GM18517 (cell line): Measurements from ENCODE around the gene CABP5.
"Not testable (repeated sequence)": the region's sequence is repeated elsewhere in the genome, so short reads cannot be mapped to it uniquely, and the experiment has no call there.

Experiments
- ATAC-seq: cut with Tn5 transposase; IDR thresholded peaks from one replicate; pipeline ENCODE4 v1.9.1; 2021; ENCODE audit warnings: mild to moderate bottlenecking, moderate library complexity; ENCODE audit not compliant: unreplicated experiment

Gene CABP5

DNA sequence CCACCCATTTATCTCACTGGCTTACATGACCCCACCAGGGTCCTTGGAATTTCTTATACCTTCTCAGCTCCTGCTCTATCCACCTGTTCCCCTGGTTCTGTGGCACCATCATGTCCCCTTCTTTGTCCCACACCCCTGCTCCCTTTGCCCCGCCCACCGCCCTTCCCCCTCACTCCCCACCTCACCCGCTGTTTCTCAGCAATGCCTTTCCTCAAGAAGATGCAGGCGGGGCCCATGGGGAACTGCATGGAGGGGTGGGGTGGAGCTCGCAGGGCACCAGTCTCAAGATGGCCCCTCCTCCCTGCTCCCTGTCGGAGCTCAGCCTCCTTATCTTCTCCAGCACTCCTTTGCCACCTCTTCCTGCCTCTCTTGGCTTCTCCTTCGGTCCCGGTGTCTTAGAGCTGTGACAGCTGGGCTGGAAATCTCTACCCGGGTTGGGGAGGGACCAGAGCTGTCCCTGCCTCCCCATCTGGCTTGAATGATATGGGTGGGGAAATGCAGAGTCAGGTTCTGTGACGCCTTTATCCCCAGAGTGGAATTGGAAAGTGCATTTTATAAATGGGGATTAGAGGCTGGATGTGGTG, at the start of gene CABP5:
Gene CABP5 (minus strand): TSS at position 405 of the 584 bp plus-strand sequence. CDS start 157 bp downstream, at position 248.
- ATAC-seq = no peak

DNA sequence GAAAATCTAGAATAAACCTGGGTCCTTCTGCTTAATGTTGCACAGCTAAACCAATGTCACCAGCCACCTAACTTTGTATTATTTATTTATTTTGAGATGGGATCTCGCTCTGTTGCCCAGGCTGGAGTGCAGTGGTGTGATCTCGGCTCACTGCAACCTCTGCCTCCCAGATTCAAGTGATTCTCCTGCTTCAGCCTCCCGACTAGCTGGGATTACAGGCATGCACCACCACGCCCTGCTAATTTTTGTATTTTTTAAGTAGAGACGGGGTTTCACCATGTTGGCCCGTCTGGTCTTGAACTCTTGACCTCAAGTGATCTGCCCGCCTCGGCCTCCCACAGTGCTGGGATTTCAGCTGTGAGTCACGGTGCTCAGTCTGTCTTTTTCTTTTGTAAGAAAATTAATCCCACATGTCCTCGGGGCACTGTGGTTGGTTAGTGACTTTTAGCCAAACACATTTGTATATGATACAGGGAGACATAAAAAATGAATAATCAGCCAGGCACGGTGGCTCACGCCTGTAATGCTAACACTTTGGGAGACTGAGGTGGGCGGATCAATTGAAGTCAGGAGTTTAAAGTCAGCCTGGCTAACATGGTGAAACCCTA, 47.3 kb upstream of the CABP5 start:
- not testable (repeated sequence) for ATAC-seq

DNA sequence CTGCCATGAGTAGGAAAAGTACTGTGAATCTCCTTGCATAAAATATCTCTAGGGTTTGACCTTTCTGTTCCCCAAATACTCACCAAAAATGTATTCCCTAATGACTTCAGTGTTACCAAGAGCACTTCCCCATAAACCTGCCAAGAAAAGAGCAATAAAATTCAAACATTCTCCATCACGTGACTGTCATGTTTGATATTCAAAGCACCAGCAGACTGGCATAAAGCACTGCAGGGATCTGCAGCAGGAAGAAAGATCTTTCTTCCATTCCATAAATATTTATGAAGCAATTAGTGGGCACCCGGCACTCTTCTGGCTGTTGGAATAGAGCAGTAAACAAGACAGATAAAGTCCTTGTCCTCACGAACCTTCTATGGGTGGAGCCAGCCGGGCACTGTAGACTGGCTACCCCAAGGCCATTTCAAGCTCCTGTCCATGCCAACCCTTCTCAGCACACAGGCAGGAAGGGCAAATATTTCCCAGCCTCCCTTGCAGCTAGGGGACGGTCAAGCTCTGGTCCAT, 46.5 kb upstream of the CABP5 start:
- ATAC-seq = no peak

DNA sequence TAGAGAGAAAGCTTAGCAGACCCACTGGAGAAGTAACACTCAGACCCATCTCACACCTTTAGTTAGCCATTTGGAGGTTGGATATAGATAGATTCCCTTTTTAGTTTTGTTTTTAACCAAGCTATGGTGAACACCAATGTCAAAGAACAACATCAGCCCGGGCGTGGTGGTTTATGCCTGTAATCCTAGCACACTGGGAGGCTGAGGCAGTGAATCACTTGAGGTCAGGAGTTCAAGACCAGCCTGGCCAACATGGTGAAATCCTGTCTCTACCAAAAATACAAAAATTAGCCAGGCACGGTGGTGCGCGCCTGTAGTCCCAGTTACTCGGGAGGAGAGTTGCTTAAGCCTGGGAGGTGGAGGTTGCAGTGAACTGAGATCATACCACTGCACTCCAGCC, 45.1 kb upstream of the CABP5 start:
- ATAC-seq = not testable (repeated sequence)

DNA sequence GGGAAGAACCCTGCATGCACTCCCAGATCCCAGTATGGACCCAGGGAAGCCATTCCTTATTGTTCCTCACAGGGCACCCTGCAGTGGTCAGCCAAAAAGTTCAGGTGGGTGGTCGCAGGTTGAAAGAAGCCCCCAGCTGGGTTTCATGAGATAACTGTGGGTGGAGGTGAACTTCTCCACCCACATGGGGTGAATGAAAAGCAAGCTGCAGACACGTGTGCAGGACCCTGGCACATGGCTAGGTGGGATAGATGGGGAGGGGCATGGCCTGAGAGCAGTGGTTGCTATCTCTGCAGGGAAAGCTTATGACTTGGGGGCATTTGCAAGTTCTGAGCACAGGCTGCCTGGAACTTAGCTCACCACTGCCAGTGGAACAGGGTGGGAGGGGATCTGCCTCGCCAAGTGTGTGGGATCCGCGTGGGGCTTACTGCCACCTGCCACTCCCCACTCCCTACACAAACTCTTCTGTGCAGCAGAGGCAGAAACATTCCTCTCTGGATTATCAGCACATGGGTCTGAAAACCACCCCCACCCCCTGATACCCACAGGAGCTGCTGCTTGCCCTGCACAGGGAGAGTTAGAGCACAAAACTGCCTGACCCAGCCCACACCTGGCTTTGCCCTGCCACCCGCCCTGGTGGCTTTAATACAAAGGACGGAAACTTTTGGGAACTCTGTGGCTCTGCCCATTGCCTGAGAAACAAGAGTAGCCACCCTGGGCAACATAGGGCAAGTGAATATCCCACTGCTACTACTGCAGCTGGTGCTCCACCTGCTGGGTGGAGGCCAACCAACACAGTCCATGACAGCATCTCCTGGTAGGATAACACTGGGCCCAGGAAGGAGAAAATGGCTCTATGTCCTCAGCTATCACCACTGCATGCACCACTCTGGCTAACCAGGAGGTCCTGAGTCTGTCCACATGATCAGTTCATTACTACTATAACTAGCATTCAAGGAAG, 42.3 kb upstream of the CABP5 start:
- no peak for ATAC-seq

DNA sequence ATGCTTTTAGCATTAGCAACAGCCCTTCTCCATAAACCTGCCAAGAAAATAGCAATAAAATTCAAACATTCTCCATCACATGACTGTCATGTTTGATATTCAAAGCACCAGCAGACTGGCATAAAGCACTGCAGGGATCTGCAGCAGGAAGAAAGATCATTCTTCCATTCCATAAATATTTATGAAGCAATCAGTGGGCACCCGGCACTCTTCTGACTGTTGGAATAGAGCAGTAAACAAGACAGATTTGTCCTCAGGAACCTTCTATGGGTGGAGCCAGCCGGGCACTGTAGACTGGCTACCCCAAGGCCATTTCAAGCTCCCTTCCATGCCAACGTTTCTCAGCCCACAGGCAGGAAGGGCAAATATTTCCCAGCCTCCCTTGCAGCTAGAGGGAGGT, 41.2 kb upstream of the CABP5 start:
- no peak for ATAC-seq

DNA sequence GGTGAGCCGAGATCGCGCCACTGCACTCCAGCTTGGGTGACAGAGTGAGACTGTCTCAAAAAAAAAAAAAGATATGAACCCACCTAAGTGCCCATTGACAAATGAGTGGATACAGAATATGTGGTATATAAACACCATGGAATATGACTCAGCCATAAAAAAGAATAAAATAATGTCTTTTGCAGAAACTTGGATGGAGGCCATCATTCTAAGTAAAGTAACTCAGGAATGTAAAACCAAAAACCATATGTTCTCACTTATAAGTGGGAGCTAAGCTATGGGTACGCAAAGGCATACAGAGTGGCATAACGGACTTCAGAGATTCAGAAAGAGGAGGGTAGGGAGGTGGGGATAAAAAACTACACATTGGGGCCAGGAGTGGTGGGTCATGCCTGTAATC, 37.2 kb upstream of the CABP5 start:
- no peak for ATAC-seq

DNA sequence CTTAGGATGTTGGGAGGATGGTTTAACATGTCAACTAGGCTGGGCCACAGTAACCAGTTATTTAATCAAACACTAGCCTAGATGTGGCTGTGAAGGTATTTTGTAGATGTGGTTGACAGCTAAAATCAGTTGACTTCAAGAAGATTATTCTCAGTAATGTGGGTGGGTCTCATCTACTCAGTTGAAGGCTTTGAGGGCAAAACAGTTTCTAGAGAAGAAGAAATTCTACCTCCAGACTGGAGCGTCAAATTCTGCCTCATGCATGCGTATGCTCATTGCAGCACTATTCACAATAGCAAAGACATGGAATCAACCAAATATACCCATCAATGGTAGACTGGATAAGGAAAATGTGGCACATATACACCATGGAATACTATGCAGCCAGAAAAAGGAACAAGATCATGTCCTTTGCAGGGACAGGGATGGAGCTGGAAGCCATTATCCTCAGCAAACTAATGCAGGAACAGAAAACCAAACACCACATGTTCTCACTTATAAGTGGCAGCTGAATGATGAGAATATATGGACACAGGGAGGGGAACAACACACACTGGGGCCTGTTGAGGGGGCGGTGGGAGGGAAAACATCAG, 26.4 kb upstream of the CABP5 start:
- ATAC-seq = not testable (repeated sequence)

DNA sequence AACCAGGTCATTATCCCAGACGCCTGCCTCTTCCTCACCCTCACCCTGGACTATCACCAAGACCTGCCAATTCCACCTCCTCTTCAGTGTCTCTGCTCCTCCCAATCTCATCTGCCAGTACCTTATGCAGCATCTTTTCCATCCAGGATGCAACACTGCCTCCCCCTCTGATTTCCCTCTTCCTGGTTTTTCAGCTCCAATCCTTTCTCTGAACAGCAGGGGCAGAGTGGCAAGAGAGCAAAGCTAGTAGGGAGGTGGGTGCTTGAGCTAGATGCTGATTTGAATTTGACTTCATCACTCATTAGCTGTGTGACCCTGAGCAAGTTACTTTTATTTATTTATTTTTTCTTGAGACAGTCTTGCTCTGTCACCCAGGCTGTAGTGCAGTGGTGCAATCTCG, 25.6 kb upstream of the CABP5 start:
- no peak for ATAC-seq

DNA sequence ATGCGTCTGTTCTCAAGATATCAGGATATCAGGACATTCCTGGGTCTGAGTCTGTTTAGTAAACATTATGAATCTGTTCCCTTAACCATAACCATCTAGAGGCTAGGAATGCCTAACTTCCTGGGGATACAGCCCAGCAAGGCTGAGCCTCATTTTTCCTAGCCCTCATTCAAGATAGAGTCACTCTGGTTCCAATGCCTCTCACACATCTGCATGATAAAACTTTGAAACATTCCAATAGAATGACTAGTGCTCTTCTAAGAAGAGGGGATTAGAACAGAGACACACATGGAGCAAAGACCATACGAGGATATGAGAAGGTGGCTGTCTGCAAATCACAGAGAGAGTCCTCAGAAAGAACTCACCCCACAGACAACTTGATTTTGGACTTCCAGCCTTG, 20.6 kb upstream of the CABP5 start:
- no peak for ATAC-seq

DNA sequence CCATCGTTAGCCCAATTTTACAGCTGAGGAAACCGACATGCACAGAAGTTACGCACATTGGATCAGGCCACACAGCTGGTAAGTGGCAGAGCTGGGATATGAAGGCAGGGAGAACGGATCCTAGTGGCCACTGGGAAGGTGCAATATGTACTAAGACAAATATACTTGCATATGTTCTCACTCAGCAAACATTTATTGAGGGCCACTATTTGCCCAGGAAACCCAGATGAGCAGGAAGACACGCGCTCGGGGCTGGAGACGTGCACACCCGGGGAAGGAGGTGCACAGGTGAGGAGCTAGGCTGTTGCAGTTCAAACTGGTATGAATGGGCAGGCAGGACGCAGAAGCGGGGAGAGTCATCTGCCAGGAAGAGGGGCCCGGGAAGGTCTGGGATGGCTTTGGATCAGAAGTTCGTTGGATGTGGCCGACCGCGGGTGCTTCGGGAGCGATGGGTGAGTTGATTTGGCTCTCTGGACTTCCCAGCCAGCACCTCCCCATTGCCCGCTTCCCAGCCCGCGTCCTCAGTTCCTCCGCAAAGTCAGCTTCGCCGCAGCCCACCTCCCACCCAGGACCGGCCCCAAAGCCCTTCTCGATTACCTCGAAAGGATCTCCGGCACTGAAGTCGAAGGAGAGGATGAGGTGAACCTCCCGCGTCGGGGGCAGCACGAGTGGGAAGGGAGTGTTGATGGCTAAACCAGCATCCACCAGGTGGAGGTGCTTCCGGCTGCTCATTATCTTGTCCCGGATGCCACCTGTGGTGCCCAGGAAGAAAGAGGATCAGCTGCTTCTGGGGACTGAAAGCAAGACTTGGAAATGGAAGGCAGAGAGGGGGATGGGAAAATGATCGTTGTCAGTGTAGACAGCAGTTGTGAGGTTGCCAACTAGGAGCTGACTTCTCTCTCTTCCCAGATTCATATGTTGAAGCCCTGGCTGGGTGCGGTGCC, 17.8 kb upstream of the CABP5 start:
- ATAC-seq = no peak

DNA sequence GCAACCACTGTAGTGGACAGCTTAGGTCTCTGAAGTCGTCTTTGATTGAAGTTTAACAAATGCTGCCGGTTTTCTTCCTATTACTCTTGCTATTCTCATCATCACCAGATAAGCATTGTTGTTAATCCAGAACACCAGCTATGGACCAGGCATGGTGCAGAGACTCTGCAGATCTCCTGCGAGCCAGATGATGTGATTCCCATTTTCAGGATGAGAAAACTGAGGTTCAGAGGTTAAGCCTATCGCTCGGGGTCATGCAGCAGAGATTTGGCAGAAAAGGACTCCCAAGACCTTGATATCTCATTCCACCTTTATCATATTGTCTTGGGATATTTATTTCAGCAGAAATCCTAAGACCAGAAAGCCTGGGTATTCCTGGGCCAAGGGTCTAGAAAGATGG, 16.5 kb upstream of the CABP5 start:
- ATAC-seq = no peak

DNA sequence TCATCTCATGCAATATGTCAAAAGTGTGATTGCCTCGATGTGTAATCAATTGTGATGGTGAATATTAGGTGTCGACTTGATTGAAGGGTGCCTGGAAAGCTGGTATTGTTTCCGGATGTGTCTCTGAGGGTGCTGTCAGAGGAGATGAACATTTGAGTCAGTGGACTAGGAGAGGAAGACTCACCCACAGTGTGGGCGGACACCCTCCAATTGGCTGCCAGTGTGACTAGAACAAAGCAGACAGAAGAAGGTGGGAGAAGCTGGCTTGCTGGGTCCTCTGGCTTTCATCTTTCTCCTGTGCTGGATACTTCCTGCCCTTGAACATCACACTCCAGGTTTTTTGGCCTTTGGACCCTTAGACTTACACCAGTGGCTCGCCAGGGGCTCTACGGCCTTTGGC, 15.5 kb upstream of the CABP5 start:
- no peak for ATAC-seq

DNA sequence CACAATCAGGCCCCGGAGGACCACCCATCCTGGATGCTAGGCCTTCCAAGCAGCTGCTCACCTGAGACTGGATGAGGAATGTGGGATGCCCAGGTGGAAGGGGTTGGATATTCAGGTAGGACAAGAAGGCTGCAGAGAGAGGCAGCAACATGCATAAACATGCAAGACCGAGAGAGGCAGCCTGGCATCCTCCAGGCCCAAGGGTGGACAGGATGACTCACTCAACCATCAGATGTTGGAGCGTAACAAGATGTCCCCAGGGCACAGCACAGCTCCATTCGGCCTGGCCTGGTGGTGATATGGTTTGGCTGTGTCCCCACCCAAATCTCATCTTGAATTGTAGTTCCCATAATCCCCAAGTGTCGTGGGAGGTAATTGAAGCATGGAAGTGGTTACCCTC, 10.0 kb upstream of the CABP5 start:
- no peak for ATAC-seq

DNA sequence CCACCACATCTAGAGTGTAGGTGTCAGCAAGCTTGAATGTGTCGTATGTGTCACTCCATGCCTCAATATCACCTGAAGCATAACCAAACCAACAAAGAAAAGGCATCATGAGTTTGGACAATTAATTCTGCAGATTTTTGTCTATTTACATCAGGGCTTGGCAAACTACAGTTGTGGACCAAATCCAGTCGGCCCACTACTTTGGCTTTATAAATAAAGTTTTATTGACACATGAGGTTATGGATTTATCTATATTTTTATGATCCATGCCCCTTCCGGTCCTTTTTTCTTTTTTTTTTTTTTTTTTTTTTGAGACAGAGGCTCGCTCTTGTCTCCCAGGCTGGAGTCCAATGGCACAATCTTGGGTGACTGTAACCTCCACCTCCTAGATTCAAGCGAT, 9.2 kb upstream of the CABP5 start:
- no peak for ATAC-seq

DNA sequence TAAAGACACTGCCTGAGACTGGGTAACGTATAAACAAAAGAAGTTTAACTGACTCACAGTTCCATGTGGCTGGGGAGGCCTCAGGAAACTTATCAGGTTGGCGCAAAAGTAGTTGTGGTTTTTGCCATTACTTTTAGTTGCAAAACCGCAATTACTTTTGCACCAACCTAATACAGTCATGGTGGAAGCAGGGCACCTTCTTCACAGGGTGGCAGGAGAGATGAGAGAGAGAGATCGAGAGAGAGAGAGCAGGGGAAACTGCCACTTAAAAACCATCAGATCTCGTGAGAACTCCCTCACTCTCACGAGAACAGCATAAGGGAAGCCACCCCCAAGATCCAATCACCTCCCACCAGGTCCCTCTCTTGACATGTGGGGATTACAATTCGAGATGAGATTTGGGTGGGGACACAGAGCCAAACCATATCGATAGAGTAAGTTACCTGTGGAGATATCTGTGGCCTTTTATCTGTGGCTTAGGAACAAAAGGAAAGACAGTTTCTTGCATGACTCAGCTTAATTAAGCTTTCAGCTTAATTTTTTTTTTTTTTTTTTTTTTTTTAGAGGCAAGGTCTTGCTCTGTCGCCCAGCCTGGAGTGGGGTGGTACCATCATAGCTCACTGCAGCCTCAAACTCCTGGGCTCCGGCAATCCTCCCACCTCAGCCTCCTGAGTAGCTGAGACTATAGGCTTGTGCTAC, 7.6 kb upstream of the CABP5 start:
- no peak for ATAC-seq

DNA sequence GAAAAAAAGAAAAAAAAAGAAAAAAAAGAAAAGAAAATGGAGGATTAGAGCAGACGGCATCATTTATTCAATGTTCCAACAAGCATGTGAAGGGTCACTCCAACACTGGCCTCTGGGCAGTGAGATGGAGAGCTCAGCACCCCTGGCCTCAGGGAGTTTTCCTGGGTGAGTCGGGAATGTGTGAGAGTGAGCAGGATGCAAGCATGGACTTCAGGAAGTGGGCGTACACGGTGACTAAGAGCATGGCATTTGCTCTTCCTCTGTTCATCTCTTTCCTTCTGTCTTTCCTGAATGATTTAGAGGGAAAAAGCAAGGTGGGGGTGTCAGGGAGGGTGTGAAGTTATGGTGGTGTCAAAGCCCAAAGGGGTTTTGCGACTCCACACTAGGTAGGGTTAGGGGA, 682 bp upstream of the CABP5 start:
- no peak for ATAC-seq

DNA sequence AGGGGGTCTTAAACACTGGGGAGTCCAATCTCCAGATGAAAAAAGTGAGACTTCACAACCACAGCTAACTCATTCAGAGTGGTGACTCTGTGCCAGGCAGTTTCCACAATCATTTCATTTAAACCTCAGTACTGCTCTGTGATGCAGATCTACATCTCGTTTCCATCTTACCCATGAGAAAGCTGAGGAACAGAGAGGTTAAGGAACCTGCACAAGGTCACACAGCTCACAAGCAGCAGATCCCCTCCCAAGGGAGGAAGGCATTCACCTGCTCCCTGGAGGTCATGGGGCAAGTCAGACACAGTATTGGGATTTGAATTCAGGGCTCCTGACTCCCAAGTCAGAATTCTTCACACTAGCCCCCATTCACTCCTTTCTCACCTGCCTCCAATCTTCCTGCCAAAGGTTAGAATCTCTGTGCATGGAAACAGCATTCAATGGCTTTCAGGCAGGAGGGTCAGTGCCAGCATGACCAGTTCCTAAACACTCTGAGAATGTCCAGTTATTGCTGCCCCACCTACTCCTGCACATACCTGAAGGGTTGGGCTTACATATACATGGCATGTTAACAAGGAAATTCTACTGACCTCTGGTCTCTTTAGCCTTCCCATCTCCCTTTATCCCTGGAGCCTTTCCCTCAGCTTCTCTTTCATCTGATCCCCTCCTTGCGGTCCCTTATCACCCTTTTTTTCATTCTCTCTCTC, 1.9 kb downstream of the CABP5 start:
- no peak for ATAC-seq

DNA sequence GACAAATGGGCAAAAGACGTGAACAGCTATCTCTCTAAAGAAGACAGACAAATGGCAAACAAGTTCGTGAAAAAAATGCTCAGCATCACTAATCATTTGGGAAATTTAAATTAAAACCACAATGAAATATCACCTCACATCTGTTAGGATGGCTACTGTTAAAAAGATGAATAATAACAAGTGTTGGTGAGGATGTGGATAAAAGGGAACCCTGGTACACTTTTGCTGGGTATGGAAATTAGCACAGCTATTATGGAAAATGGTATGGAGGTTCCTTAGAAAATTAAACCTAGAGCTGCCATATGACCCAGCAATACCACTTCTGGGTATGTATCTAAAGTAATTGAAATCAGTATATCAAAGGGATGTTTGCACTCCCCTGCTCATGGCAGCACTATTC, 7.1 kb downstream of the CABP5 start:
- ATAC-seq = no peak
